ENCODE data around the gene B3GNT7.
"Not testable (repeated sequence)": the region's sequence is repeated elsewhere in the genome, so short reads cannot be mapped to it uniquely, and the experiment has no call there.

B3GNT7 gene

GRCh38 chr2:231425811-231426703, 30.5 kb downstream of the B3GNT7 start:
- DNase-seq (ENCODE audit: low read depth, low spot score): no peak

GRCh38 chr2:231427116-231427515, 31.6 kb downstream of the B3GNT7 start:
- DNase-seq (ENCODE audit: low read depth, low spot score): no peak

GRCh38 chr2:231429152-231429551, 33.6 kb downstream of the B3GNT7 start:
- DNase-seq (ENCODE audit: low read depth, low spot score): no peak

- DNase-seq (ENCODE audit: low read depth, low spot score): no peak
Observed at GRCh38 chr2:231429901-231430300, 34.4 kb downstream of the B3GNT7 start.

- DNase-seq (ENCODE audit: low read depth, low spot score): not testable (repeated sequence)
Observed at GRCh38 chr2:231430437-231430836, 34.9 kb downstream of the B3GNT7 start.

GRCh38 chr2:231431606-231432005, 36.1 kb downstream of the B3GNT7 start:
- no peak for DNase-seq (ENCODE audit: low read depth, low spot score)

GRCh38 chr2:231433990-231434389, 38.5 kb downstream of the B3GNT7 start:
- DNase-seq (ENCODE audit: low read depth, low spot score): no peak

GRCh38 chr2:231436957-231437356, 41.4 kb downstream of the B3GNT7 start:
- no peak for DNase-seq (ENCODE audit: low read depth, low spot score)

GRCh38 chr2:231449503-231450054, 54.1 kb downstream of the B3GNT7 start:
- DNase-seq (ENCODE audit: low read depth, low spot score): no peak

- DNase-seq (ENCODE audit: low read depth, low spot score): no peak
Observed at GRCh38 chr2:231450548-231450989, 55.1 kb downstream of the B3GNT7 start.

Data from iPS DF 19.7 (cell line).